Activated naive CD8-positive, alpha-beta T cell treated with anti-CD3 and anti-CD28 coated beads, Interleukin-2, amount 10 ng/mL, durations not matched to agents 7 days and 5 days (primary cell): ENCODE data around the gene SPRED2. TPM values are rescaled to one million over a fixed set of nuclear protein-coding genes. Genes with fewer than 3 reads are reported as not detected.
A peak's percentile ranks its signal among the peaks of the same experiment; 100 is the strongest.

Experiments
- ATAC-seq: fragments of 150-1000 bp; cut with Tn5 transposase; one replicate; pipeline ENCODE4 v1.10.0; 2021; ENCODE audit warnings: low read depth, moderate library complexity
- POLR2A ChIA-PET: fragments of 350-600 bp; sonication (Branson Sonifier 250); formaldehyde crosslinking; loops from one replicate; lab custom pipeline; 2021; ENCODE audit warnings: antibody characterized with exemption; lab: Charles Lee
- DNase-seq: peaks from one replicate; pipeline ENCODE4 v3.0.0; 2021
- H3K27ac Mint-ChIP-seq: one replicate; pipeline ENCODE4 v1.8.0; 2022; ENCODE audit warnings: mild to moderate bottlenecking, mixed read lengths
- H3K27me3 Mint-ChIP-seq: one replicate; pipeline ENCODE4 v1.8.0; 2022; ENCODE audit warnings: mild to moderate bottlenecking, moderate library complexity, mixed read lengths
- H3K36me3 Mint-ChIP-seq: one replicate; pipeline ENCODE4 v1.8.0; 2021; ENCODE audit warnings: mild to moderate bottlenecking, mixed read lengths
- H3K4me1 Mint-ChIP-seq: one replicate; pipeline ENCODE4 v1.8.0; 2021; ENCODE audit warnings: mixed read lengths
- H3K4me3 Mint-ChIP-seq: one replicate; pipeline ENCODE4 v1.8.0; 2022; ENCODE audit warnings: mild to moderate bottlenecking, moderate library complexity, mixed read lengths
- H3K9me3 Mint-ChIP-seq: one replicate; pipeline ENCODE4 v1.8.0; 2021; ENCODE audit warnings: mixed read lengths
- total RNA-seq, 2 experiments: library from RNA; stranded (reverse); gene quantifications; one replicate each; pipeline ENCODE4 v1.2.3, GENCODE V29; 2021

Gene SPRED2
- total RNA-seq, 2 experiments from 2014 or later: 9.3 to 9.9 TPM

- Mint-ChIP-seq H3K27ac (peak overlapping the region; percentile 18), H3K4me3 (peak overlapping the region; percentile 67), H3K9me3 (no peaks in the 10 kb centered on the region), H3K36me3 (no peaks in the 10 kb centered on the region), H3K27me3 (peaks cover 33% of the 10 kb centered on the region), H3K4me1 (peaks cover 21% of the 10 kb centered on the region)
- ATAC-seq (peak; percentile 88), DNase-seq (peak; percentile 72)
- POLR2A ChIA-PET: interaction anchor here (0.7 to 1.4 kb wide), 4 partner anchors 48 to 156 kb away, joined by 3 to 4 read pairs (median 4); partner anchors contain the start of gene ACTR2
Observed at GRCh38 chr2:65382776-65383357, 49.5 kb downstream of the SPRED2 start.

GRCh38 chr2:65382323-65382722 lies 50.1 kb downstream of the SPRED2 start:
- DNase-seq (no peak), ATAC-seq (no peak)
- Mint-ChIP-seq H3K4me3 (peak overlapping the region; percentile 16), H3K27me3 (peaks cover 35% of the 10 kb centered on the region), H3K9me3 (no peaks in the 10 kb centered on the region), H3K27ac (no peak overlapping the region), H3K36me3 (no peaks in the 10 kb centered on the region), H3K4me1 (peaks cover 24% of the 10 kb centered on the region)
- POLR2A ChIA-PET: interaction anchor here (1.4 kb wide), 1 partner anchor 54 kb away, joined by 4 read pairs; no protein-coding TSS in a partner anchor

- peaks cover 36% of the 10 kb centered on the region for H3K27me3 Mint-ChIP-seq
- no peak for DNase-seq
- no peak for ATAC-seq
- no peak overlapping the region for H3K27ac Mint-ChIP-seq
- POLR2A ChIA-PET: interaction anchor here (0.6 kb wide), 1 partner anchor 16 kb away, joined by 3 read pairs; no protein-coding TSS in a partner anchor
- peaks cover 24% of the 10 kb centered on the region for H3K4me1 Mint-ChIP-seq
- no peak overlapping the region for H3K4me3 Mint-ChIP-seq
- H3K36me3 Mint-ChIP-seq: no peaks in the 10 kb centered on the region
- no peaks in the 10 kb centered on the region for H3K9me3 Mint-ChIP-seq
Observed at GRCh38 chr2:65381607-65382051, 50.8 kb downstream of the SPRED2 start.

GRCh38 chr2:65380255-65380654 lies 52.1 kb downstream of the SPRED2 start:
- POLR2A ChIA-PET: no interaction called here

GRCh38 chr2:65379721-65380171 lies 52.7 kb downstream of the SPRED2 start:
- H3K4me1 Mint-ChIP-seq: peaks cover 25% of the 10 kb centered on the region
- ATAC-seq: no peak
- POLR2A ChIA-PET: no interaction called here
- no peak for DNase-seq
- no peak overlapping the region for H3K4me3 Mint-ChIP-seq
- no peaks in the 10 kb centered on the region for H3K36me3 Mint-ChIP-seq
- H3K9me3 Mint-ChIP-seq: no peaks in the 10 kb centered on the region
- H3K27ac Mint-ChIP-seq: no peak overlapping the region
- H3K27me3 Mint-ChIP-seq: peaks cover 28% of the 10 kb centered on the region

More at GRCh38 chr2:65380255-65380654, 52.1 kb downstream of the SPRED2 start:
- ATAC-seq: no peak
- H3K9me3 Mint-ChIP-seq: no peaks in the 10 kb centered on the region
- no peaks in the 10 kb centered on the region for H3K36me3 Mint-ChIP-seq
- H3K27me3 Mint-ChIP-seq: peaks cover 31% of the 10 kb centered on the region
- H3K4me1 Mint-ChIP-seq: peaks cover 24% of the 10 kb centered on the region
- no peak overlapping the region for H3K4me3 Mint-ChIP-seq
- no peak for DNase-seq
- no peak overlapping the region for H3K27ac Mint-ChIP-seq

- POLR2A ChIA-PET: no interaction called here
- Mint-ChIP-seq H3K4me3 (no peak overlapping the region), H3K27me3 (peaks cover 26% of the 10 kb centered on the region), H3K4me1 (peaks cover 28% of the 10 kb centered on the region), H3K9me3 (no peaks in the 10 kb centered on the region), H3K36me3 (no peaks in the 10 kb centered on the region), H3K27ac (no peak overlapping the region)
- DNase-seq (no peak), ATAC-seq (no peak)
Observed at GRCh38 chr2:65379223-65379622, 53.2 kb downstream of the SPRED2 start.

- no peak for ATAC-seq
- no peak for DNase-seq
- Mint-ChIP-seq H3K27me3 (peaks cover 23% of the 10 kb centered on the region), H3K4me1 (peaks cover 28% of the 10 kb centered on the region), H3K9me3 (no peaks in the 10 kb centered on the region), H3K4me3 (no peak overlapping the region), H3K36me3 (no peaks in the 10 kb centered on the region), H3K27ac (no peak overlapping the region)
- POLR2A ChIA-PET: no interaction called here
Observed at GRCh38 chr2:65378290-65378689, 54.1 kb downstream of the SPRED2 start.

GRCh38 chr2:65377556-65378192 lies 54.7 kb downstream of the SPRED2 start:
- ATAC-seq (no peak), DNase-seq (no peak)
- Mint-ChIP-seq H3K27ac (no peak overlapping the region), H3K27me3 (peaks cover 23% of the 10 kb centered on the region), H3K4me3 (no peak overlapping the region), H3K36me3 (no peaks in the 10 kb centered on the region), H3K9me3 (no peaks in the 10 kb centered on the region), H3K4me1 (peaks cover 26% of the 10 kb centered on the region)
- POLR2A ChIA-PET: no interaction called here

- no peak overlapping the region for H3K27ac Mint-ChIP-seq
- no peaks in the 10 kb centered on the region for H3K36me3 Mint-ChIP-seq
- no peak overlapping the region for H3K4me3 Mint-ChIP-seq
- H3K27me3 Mint-ChIP-seq: peaks cover 29% of the 10 kb centered on the region
- POLR2A ChIA-PET: no interaction called here
- H3K9me3 Mint-ChIP-seq: no peaks in the 10 kb centered on the region
- peaks cover 15% of the 10 kb centered on the region for H3K4me1 Mint-ChIP-seq
- ATAC-seq: no peak
- DNase-seq: no peak
Observed at GRCh38 chr2:65375723-65376122, 56.7 kb downstream of the SPRED2 start.

GRCh38 chr2:65374999-65375398 lies 57.4 kb downstream of the SPRED2 start:
- POLR2A ChIA-PET: no interaction called here
- DNase-seq: no peak
- H3K9me3 Mint-ChIP-seq: no peaks in the 10 kb centered on the region
- no peaks in the 10 kb centered on the region for H3K36me3 Mint-ChIP-seq
- H3K27ac Mint-ChIP-seq: no peak overlapping the region
- peaks cover 15% of the 10 kb centered on the region for H3K4me1 Mint-ChIP-seq
- H3K4me3 Mint-ChIP-seq: no peak overlapping the region
- H3K27me3 Mint-ChIP-seq: peaks cover 26% of the 10 kb centered on the region
- ATAC-seq: no peak

GRCh38 chr2:65374575-65374974 lies 57.8 kb downstream of the SPRED2 start:
- Mint-ChIP-seq H3K4me3 (no peak overlapping the region), H3K9me3 (no peaks in the 10 kb centered on the region), H3K36me3 (no peaks in the 10 kb centered on the region), H3K4me1 (peaks cover 15% of the 10 kb centered on the region), H3K27ac (no peak overlapping the region), H3K27me3 (peaks cover 25% of the 10 kb centered on the region)
- POLR2A ChIA-PET: no interaction called here
- DNase-seq (no peak), ATAC-seq (no peak)

- H3K27me3 Mint-ChIP-seq: peaks cover 19% of the 10 kb centered on the region
- POLR2A ChIA-PET: no interaction called here
- DNase-seq: no peak
- H3K9me3 Mint-ChIP-seq: no peaks in the 10 kb centered on the region
- no peak for ATAC-seq
- H3K4me3 Mint-ChIP-seq: no peak overlapping the region
- H3K36me3 Mint-ChIP-seq: no peaks in the 10 kb centered on the region
- H3K27ac Mint-ChIP-seq: no peak overlapping the region
- peaks cover 15% of the 10 kb centered on the region for H3K4me1 Mint-ChIP-seq
Observed at GRCh38 chr2:65373365-65373918, 59.0 kb downstream of the SPRED2 start.

- Mint-ChIP-seq H3K36me3 (no peaks in the 10 kb centered on the region), H3K9me3 (no peaks in the 10 kb centered on the region), H3K4me3 (no peak overlapping the region), H3K4me1 (peaks cover 11% of the 10 kb centered on the region), H3K27ac (no peak overlapping the region), H3K27me3 (peaks cover 14% of the 10 kb centered on the region)
- POLR2A ChIA-PET: no interaction called here
- no peak for DNase-seq
- no peak for ATAC-seq
Observed at GRCh38 chr2:65372619-65373018, 59.8 kb downstream of the SPRED2 start.

GRCh38 chr2:65371074-65371434 lies 61.3 kb downstream of the SPRED2 start:
- POLR2A ChIA-PET: no interaction called here
- Mint-ChIP-seq H3K4me3 (no peak overlapping the region), H3K27me3 (peaks cover 12% of the 10 kb centered on the region), H3K27ac (no peak overlapping the region), H3K36me3 (no peaks in the 10 kb centered on the region), H3K4me1 (peaks cover 10% of the 10 kb centered on the region), H3K9me3 (no peaks in the 10 kb centered on the region)
- ATAC-seq (no peak), DNase-seq (no peak)
